ELR (cell line): ENCODE data around the gene UGT8.
"Not testable (repeated sequence)": the region's sequence is repeated elsewhere in the genome, so short reads cannot be mapped to it uniquely, and the experiment has no call there.

Source experiments
- DNase-seq: peaks from one replicate; pipeline ENCODE4 v3.0.0-alpha.2; 2015; ENCODE audit warnings: low read depth

The UGT8 gene

GRCh38 chr4:114598191-114599121, at the start of gene UGT8:
Gene UGT8, plus strand, starts transcription at chr4:114598807. Its CDS starts 24,074 bp downstream, at chr4:114622881.
- no peak for DNase-seq

- no peak for DNase-seq
These were observed 49.0 kb upstream of the UGT8 start for GRCh38 chr4:114549638-114550037.

- DNase-seq: peak; percentile 8
These were observed 40.1 kb upstream of the UGT8 start for GRCh38 chr4:114558446-114559020.

- no peak for DNase-seq
These were observed 37.0 kb upstream of the UGT8 start for GRCh38 chr4:114561590-114561989.

- no peak for DNase-seq
These were observed 36.3 kb upstream of the UGT8 start for GRCh38 chr4:114562176-114562904.

- peak; percentile 1 for DNase-seq
These were observed 34.9 kb upstream of the UGT8 start for GRCh38 chr4:114563536-114564315.

GRCh38 chr4:114577386-114577785, 21.2 kb upstream of the UGT8 start:
- DNase-seq: no peak

GRCh38 chr4:114582621-114583020, 16.0 kb upstream of the UGT8 start:
- no peak for DNase-seq

- no peak for DNase-seq
These were observed 10.3 kb upstream of the UGT8 start for GRCh38 chr4:114588305-114588704.

GRCh38 chr4:114590360-114590759, 8.2 kb upstream of the UGT8 start:
- not testable (repeated sequence) for DNase-seq

- no peak for DNase-seq
These were observed 5.1 kb upstream of the UGT8 start for GRCh38 chr4:114593526-114593925.

GRCh38 chr4:114595207-114595606, 3.4 kb upstream of the UGT8 start:
- no peak for DNase-seq

GRCh38 chr4:114595921-114596320, 2.7 kb upstream of the UGT8 start:
- DNase-seq: no peak

- no peak for DNase-seq
These were observed 1.0 kb upstream of the UGT8 start for GRCh38 chr4:114597410-114598115.

GRCh38 chr4:114599231-114599902, 760 bp downstream of the UGT8 start:
- DNase-seq: no peak

GRCh38 chr4:114599903-114600552, 1.4 kb downstream of the UGT8 start:
- no peak for DNase-seq

GRCh38 chr4:114600672-114601071, 2.1 kb downstream of the UGT8 start:
- no peak for DNase-seq

GRCh38 chr4:114601304-114602052, 2.9 kb downstream of the UGT8 start:
- no peak for DNase-seq

- no peak for DNase-seq
These were observed 4.9 kb downstream of the UGT8 start for GRCh38 chr4:114603497-114603896.
